NCI-H2081 (cell line): Measurements from ENCODE around the gene MLIP.

Experiments used
- DNase-seq, 2 experiments: peaks; one replicate each; lab custom pipeline; 2025; lab: John Stamatoyannopoulos, UW

MLIP gene

GRCh38 chr6:54095723-54096122 lies 15.5 kb upstream of the MLIP start:
- no peak for DNase-seq

- DNase-seq, result no peak
Observed at GRCh38 chr6:54096811-54097210, 14.4 kb upstream of the MLIP start.

GRCh38 chr6:54097753-54098152 lies 13.5 kb upstream of the MLIP start:
- DNase-seq, result no peak

- no peak for DNase-seq
Observed at GRCh38 chr6:54098450-54099044, 12.7 kb upstream of the MLIP start.

- DNase-seq, result no peak
Observed at GRCh38 chr6:54099225-54099624, 12.0 kb upstream of the MLIP start.

- no peak for DNase-seq
Observed at GRCh38 chr6:54100411-54101006, 10.7 kb upstream of the MLIP start.

GRCh38 chr6:54102238-54102637 lies 9.0 kb upstream of the MLIP start:
- DNase-seq, result peak in 1 of 2 experiments; percentile 20

GRCh38 chr6:54103497-54103896 lies 7.7 kb upstream of the MLIP start:
- DNase-seq, result no peak

GRCh38 chr6:54106727-54107126 lies 4.5 kb upstream of the MLIP start:
- no peak for DNase-seq

GRCh38 chr6:54107470-54108090 lies 3.7 kb upstream of the MLIP start:
- DNase-seq, result peak in 1 of 2 experiments; percentile 4

GRCh38 chr6:54108271-54108670 lies 3.0 kb upstream of the MLIP start:
- no peak for DNase-seq

- no peak for DNase-seq
Observed at GRCh38 chr6:54109586-54109985, 1.7 kb upstream of the MLIP start.

- no peak for DNase-seq
Observed at GRCh38 chr6:54112151-54112650, 958 bp downstream of the MLIP start.

GRCh38 chr6:54114991-54115390 lies 3.7 kb downstream of the MLIP start:
- no peak for DNase-seq

GRCh38 chr6:54115966-54116365 lies 4.7 kb downstream of the MLIP start:
- DNase-seq, result no peak

GRCh38 chr6:54118117-54118516 lies 6.9 kb downstream of the MLIP start:
- DNase-seq, result no peak

- DNase-seq, result no peak
Observed at GRCh38 chr6:54125493-54125892, 14.2 kb downstream of the MLIP start.

GRCh38 chr6:54130179-54130578 lies 18.9 kb downstream of the MLIP start:
- no peak for DNase-seq

GRCh38 chr6:54132587-54132986 lies 21.3 kb downstream of the MLIP start:
- DNase-seq, result no peak

- no peak for DNase-seq
Observed at GRCh38 chr6:54133186-54133585, 21.9 kb downstream of the MLIP start.

- DNase-seq, result no peak
Observed at GRCh38 chr6:54134935-54135334, 23.7 kb downstream of the MLIP start.

GRCh38 chr6:54135665-54136369 lies 24.6 kb downstream of the MLIP start:
- peak in 1 of 2 experiments; percentile 60 for DNase-seq

GRCh38 chr6:54138795-54139194 lies 27.6 kb downstream of the MLIP start:
- no peak for DNase-seq
